Natural killer cell (primary cell): ENCODE measurements around the gene RBM38. TPM values are rescaled to one million over a fixed set of nuclear protein-coding genes. Genes with fewer than 3 reads are reported as not detected.

Source experiments
- ATAC-seq, 3 donors: fragments of 150-1000 bp in 2 of 3; fragments of 200-7000 bp in 1 of 3; cut with Tn5 transposase; 1 replicate in 1 of 3; 2 replicates in 2 of 3; pipeline ENCODE4 v1.10.0; 2021; ENCODE audit warnings: mild to moderate bottlenecking in 2 of 3, moderate library complexity in 2 of 3
- DNase-seq, 2 donors: peaks; one replicate each; pipeline versions ENCODE4 v3.0.0 to v3.0.0-alpha.2; 2013 to 2021; ENCODE audit warnings: mixed read lengths in 1 of 2
- H3K27ac ChIP-seq: one replicate; pipeline ENCODE4 v1.5.1; 2013; ENCODE audit warnings: mild to moderate bottlenecking, low read length
- H3K27me3 ChIP-seq: one replicate; pipeline ENCODE4 v1.6.1; 2013; ENCODE audit warnings: low read length; ENCODE audit not compliant: control insufficient read depth, insufficient read depth
- H3K36me3 ChIP-seq: one replicate; pipeline ENCODE4 v1.6.1; 2013; ENCODE audit warnings: low read length; ENCODE audit not compliant: control insufficient read depth, insufficient read depth
- H3K4me1 ChIP-seq: one replicate; pipeline ENCODE4 v1.6.1; 2013; ENCODE audit warnings: low read length; ENCODE audit not compliant: control insufficient read depth, insufficient read depth
- H3K4me3 ChIP-seq: one replicate; pipeline ENCODE4 v1.5.1; 2013; ENCODE audit warnings: low read length
- H3K9me3 ChIP-seq: one replicate; pipeline ENCODE4 v1.6.1; 2013; ENCODE audit warnings: low read length; ENCODE audit not compliant: control insufficient read depth, insufficient read depth
- H3K27ac Mint-ChIP-seq, 2 donors: one replicate each; pipeline ENCODE4 v1.8.0; 2022; ENCODE audit warnings: mild to moderate bottlenecking in 2 of 2, mixed read lengths in 2 of 2, moderate library complexity in 1 of 2
- H3K27me3 Mint-ChIP-seq, 2 donors: one replicate each; pipeline ENCODE4 v1.8.0; 2022; ENCODE audit warnings: low read depth in 2 of 2, mixed read lengths in 2 of 2
- H3K36me3 Mint-ChIP-seq: one replicate; pipeline ENCODE4 v1.8.0; 2022; ENCODE audit warnings: mixed read lengths
- H3K4me1 Mint-ChIP-seq, 2 donors: one replicate each; pipeline ENCODE4 v1.8.0; 2022; ENCODE audit warnings: mixed read lengths in 2 of 2
- H3K4me3 Mint-ChIP-seq: one replicate; pipeline ENCODE4 v1.8.0; 2022; ENCODE audit warnings: mild to moderate bottlenecking, moderate library complexity, mixed read lengths
- H3K9me3 Mint-ChIP-seq, 2 donors: one replicate each; pipeline ENCODE4 v1.8.0; 2022; ENCODE audit warnings: mixed read lengths in 2 of 2
- WGBS: methylation state at CpG from one replicate; pipeline ENCODE4 v1.1.7; 2013; ENCODE audit warnings: missing lambda C conversion rate; ENCODE audit not compliant: insufficient coverage; 5-methylcytosine and 5-hydroxymethylcytosine counted together
- intact Hi-C: fragments of 100-400 bp; cut with micrococcal nuclease; formaldehyde crosslinking; loops from one replicate; pipeline ENCODE4 v1.14.2; 2022
- total RNA-seq, 4 donors: library from RNA; stranded (reverse); fragments of 120-200 nt in 1 of 4; gene quantifications; one replicate each; pipeline versions ENCODE4 v1.2.3 to v1.2.4, GENCODE V29; 2013 to 2022
- TF ChIP-seq, protein P1 (sequence below): fragments of 200-600 bp; IDR thresholded peaks from one replicate; pipeline ENCODE4 v1.8.0; 2022; ENCODE audit warnings: antibody characterized with exemption

Gene RBM38
- total RNA-seq, 3 donors from 2014 or later (not counting 1 experiment from before 2014, with no cell fraction given): 217 to 392 (median 264) TPM

DNA sequence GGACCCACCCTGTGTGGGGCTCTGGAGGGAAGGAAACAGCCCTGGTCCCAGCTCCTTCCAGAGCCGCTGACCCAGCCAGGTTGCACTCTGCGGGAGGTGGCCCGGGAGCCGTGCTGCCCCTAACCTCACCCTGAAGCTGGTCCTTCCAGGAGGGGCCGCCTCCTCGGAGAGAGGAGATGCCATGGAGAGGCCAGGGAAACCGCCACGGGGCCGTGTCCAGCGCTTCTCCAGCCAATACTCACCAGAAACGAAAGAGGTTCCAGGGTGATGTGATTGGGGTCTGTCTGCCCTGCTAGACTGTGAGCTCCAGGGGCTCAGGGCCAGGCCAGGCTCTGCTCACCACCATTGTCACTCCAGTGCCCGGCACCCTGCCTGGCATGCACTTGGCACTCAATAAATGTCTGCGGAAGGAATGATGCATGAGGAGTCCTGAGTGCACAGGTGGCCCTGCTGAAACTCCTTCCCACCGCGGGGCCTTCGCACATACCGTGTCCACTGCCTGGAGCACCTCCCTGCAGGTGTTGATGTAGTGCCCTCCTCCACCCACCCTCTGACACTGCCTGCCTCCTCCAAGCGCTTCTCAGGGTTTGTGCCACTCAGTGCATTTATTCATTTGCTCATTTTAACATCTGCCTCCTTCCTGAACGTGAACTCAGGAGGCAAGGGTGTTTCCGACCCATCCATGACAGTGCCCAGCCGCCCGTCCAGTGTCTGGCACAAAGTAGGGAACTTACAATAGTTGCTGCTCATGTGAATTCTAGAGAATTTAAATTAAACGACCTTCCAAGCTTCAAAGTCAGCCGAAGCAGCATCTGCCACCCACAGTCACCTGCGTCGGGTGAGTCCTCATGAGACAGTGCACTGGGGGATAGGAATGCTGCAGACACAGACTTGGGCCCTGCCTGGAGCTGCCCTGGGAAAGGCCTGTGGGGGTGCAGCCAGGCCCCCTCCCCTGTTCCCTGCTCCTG, 30.3 kb downstream of the RBM38 start:
- H3K9me3 ChIP-seq: no peaks in the 10 kb centered on the region
- ATAC-seq (no peak), DNase-seq (no peak)
- TF ChIP-seq, protein P1, sequence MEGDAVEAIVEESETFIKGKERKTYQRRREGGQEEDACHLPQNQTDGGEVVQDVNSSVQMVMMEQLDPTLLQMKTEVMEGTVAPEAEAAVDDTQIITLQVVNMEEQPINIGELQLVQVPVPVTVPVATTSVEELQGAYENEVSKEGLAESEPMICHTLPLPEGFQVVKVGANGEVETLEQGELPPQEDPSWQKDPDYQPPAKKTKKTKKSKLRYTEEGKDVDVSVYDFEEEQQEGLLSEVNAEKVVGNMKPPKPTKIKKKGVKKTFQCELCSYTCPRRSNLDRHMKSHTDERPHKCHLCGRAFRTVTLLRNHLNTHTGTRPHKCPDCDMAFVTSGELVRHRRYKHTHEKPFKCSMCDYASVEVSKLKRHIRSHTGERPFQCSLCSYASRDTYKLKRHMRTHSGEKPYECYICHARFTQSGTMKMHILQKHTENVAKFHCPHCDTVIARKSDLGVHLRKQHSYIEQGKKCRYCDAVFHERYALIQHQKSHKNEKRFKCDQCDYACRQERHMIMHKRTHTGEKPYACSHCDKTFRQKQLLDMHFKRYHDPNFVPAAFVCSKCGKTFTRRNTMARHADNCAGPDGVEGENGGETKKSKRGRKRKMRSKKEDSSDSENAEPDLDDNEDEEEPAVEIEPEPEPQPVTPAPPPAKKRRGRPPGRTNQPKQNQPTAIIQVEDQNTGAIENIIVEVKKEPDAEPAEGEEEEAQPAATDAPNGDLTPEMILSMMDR: no peak
- Mint-ChIP-seq H3K27ac (no peak overlapping the region), H3K4me3 (no peak overlapping the region), H3K27me3 (no peaks in the 10 kb centered on the region), H3K36me3 (no peaks in the 10 kb centered on the region), H3K9me3 (no peaks in the 10 kb centered on the region), H3K4me1 (peaks cover 13 to 31% of the 10 kb centered on the region in 2 donors)
- WGBS: 96% methylated on average over 26 of the region's 26 CpGs
- no peak overlapping the region for H3K27ac ChIP-seq
- intact Hi-C loops: no loop called here
- H3K36me3 ChIP-seq: no peaks in the 10 kb centered on the region
- peaks cover 21% of the 10 kb centered on the region for H3K4me1 ChIP-seq
- no peaks in the 10 kb centered on the region for H3K27me3 ChIP-seq
- H3K4me3 ChIP-seq: no peak overlapping the region

DNA sequence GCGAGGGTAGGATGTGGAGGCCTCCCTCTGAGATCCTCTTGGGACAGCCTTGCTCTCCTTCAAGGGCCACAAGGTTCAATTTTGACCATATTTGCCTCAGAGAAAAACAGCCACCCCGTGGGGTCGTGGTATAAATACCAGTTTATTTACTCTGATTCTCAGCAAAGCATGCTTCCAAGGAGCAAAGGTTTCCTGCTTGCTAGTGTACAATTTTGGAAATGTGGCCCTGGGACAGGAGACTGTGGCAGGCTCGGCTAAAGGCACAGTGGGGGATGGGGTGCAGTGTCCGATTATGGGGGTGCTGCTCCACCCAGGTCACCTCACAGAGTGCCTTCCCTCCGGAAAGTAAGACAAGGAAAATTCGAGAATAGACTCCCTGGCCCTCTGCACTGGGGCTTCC, 31.1 kb downstream of the RBM38 start:
- Mint-ChIP-seq H3K27ac (no peak overlapping the region), H3K4me3 (no peak overlapping the region), H3K36me3 (no peaks in the 10 kb centered on the region), H3K4me1 (peaks cover 13 to 27% of the 10 kb centered on the region in 2 donors), H3K27me3 (no peaks in the 10 kb centered on the region), H3K9me3 (no peaks in the 10 kb centered on the region)
- Histone ChIP-seq H3K36me3 (no peaks in the 10 kb centered on the region), H3K9me3 (no peaks in the 10 kb centered on the region), H3K27ac (no peak overlapping the region), H3K4me1 (peaks cover 25% of the 10 kb centered on the region), H3K27me3 (no peaks in the 10 kb centered on the region), H3K4me3 (no peak overlapping the region)
- intact Hi-C loops: no loop called here
- TF ChIP-seq, protein P1: no peak
- 89% methylated on average over 7 of the region's 7 CpGs for WGBS
- ATAC-seq: no peak
- no peak for DNase-seq

DNA sequence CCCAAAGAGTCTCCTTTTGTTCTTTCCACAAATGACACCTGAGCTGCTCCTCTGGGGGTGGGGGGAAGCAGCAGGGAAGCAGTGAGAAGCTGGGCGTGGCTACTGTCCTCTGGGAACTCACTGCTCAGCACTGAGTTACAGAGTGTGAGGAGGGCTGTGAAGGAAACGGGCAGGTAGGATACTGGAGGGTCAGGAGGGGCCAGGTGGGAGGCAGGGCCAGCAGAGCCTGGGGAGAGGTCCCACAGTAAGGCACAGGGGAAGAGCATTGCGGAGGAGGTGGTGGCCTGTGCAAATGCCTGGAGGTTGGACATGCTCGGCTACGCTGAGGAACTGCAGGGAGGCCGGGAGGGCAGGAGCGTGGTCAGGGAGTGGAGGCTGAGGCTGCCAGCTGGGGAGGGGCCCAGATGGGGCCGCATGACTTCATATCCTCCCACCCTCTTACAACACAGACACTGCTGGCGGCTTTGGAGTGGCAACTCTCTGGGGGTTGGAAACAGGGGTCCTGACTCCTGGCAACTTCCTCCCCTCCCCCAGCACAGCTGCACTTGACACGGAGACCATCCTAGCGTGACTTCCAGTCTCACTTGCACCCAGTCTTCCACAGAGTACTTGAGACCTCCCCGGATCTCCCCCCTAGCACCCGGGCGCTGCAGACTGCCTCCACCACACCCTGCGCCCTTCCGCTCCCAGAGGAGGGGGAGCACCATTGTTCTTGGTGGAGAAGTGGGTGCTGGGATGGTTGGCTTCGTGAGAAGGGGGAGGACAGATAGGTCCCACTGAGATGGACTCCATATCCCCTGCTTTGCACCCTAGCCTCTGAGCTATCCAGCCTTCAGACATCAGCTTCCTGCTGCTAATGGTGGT, 34.2 kb downstream of the RBM38 start:
- TF ChIP-seq, protein P1: no peak
- Mint-ChIP-seq H3K27ac (no peak overlapping the region), H3K27me3 (peaks cover 0 to 4% of the 10 kb centered on the region in 2 donors), H3K36me3 (no peaks in the 10 kb centered on the region), H3K9me3 (no peaks in the 10 kb centered on the region), H3K4me1 (peaks cover 9 to 23% of the 10 kb centered on the region in 2 donors), H3K4me3 (no peak overlapping the region)
- intact Hi-C loops: no loop called here
- ATAC-seq: no peak
- H3K27ac ChIP-seq: no peak overlapping the region
- H3K4me3 ChIP-seq: no peak overlapping the region
- DNase-seq: no peak
- H3K36me3 ChIP-seq: no peaks in the 10 kb centered on the region
- H3K27me3 ChIP-seq: no peaks in the 10 kb centered on the region
- peaks cover 38% of the 10 kb centered on the region for H3K4me1 ChIP-seq
- no peaks in the 10 kb centered on the region for H3K9me3 ChIP-seq
- 73% methylated on average over 12 of the region's 17 CpGs for WGBS
